HepG2 (cell line): ENCODE measurements around the gene FUBP3. TPM values are rescaled to one million over a fixed set of nuclear protein-coding genes. Genes with fewer than 3 reads are reported as not detected.

Experiments used
- ATAC-seq: fragments of 200-7000 bp; cut with Tn5 transposase; 3 replicates; pipeline ENCODE4 v1.9.1; 2020; ENCODE audit warnings: mild to moderate bottlenecking, moderate library complexity
- BruUV-seq: library from RNA; stranded (reverse); fragments of 400-500 nt; replicated peaks from 2 replicates; lab custom pipeline; 2021; lab: Mats Ljungman, UMichigan
- CTCF ChIA-PET: fragments of 300-600 bp; formaldehyde crosslinking; extraction: SDS; loops from one replicate; lab custom pipeline; 2021; ENCODE audit warnings: low total read pairs, inconsistent platforms, low intra/inter-chr PET ratio; lab: Yijun Ruan, JAX
- POLR2A ChIA-PET: fragments of 350-600 bp; sonication (Branson Sonifier 250); formaldehyde crosslinking; loops from one replicate; lab custom pipeline; 2020; ENCODE audit warnings: antibody characterized with exemption, inconsistent platforms; lab: Yijun Ruan, JAX
- DNase-seq: peaks from one replicate; pipeline ENCODE4 v3.0.0-alpha.2; 2015; ENCODE audit warnings: low spot score
- FAIRE-seq: peaks from 3 replicates; lab custom pipeline; 2011; peaks lifted over from hg19 to GRCh38; lab: Jason Lieb, UNC
- H2AFZ ChIP-seq: one replicate; pipeline ENCODE4 v1.6.1; 2011; ENCODE audit warnings: low read length, inconsistent platforms
- H3K27ac ChIP-seq: fragments of 300-600 bp; 3 replicates; pipeline ENCODE4 v1.8.0; 2011; ENCODE audit warnings: mixed run types, mild to moderate bottlenecking, mixed read lengths, low read length, inconsistent platforms; ENCODE audit not compliant: insufficient read depth; ENCODE audit errors: extremely low read length
- H3K27me3 ChIP-seq, 2 experiments: fragments of 200-600 bp in 1 of 2; 2 replicates in 1 of 2; 3 replicates in 1 of 2; pipeline versions ENCODE4 v1.6.0 to v1.8.0; 2011; ENCODE audit warnings: low read length in 2 of 2, mild to moderate bottlenecking in 2 of 2, moderate library complexity in 2 of 2, inconsistent platforms in 1 of 2; ENCODE audit not compliant: insufficient read depth in 2 of 2, control insufficient read depth in 1 of 2
- H3K36me3 ChIP-seq, 2 experiments: fragments of 200-600 bp in 1 of 2; replicated peaks in 1 of 2; 2 replicates in 1 of 2; 3 replicates in 1 of 2; pipeline versions ENCODE4 v1.5.1 to v1.8.0; 2011; ENCODE audit warnings: low read length in 2 of 2, inconsistent platforms in 1 of 2; ENCODE audit not compliant: insufficient read depth in 2 of 2, control insufficient read depth in 1 of 2
- H3K4me1 ChIP-seq: 2 replicates; pipeline ENCODE4 v1.5.1; 2012; ENCODE audit warnings: low read length, inconsistent platforms; ENCODE audit not compliant: insufficient read depth
- H3K4me2 ChIP-seq: 2 replicates; pipeline ENCODE4 v1.6.0; 2011; ENCODE audit warnings: low read depth, low read length, inconsistent platforms
- H3K4me3 ChIP-seq, 3 experiments: fragments of 200-600 bp in 1 of 3; sonication (generic), shearing (Covaris generic) in 1 of 3; replicated peaks in 1 of 3; 2 replicates each; pipeline ENCODE4 v1.5.1; 2011 to 2016; ENCODE audit warnings: low read length in 3 of 3, inconsistent platforms in 2 of 3, low read depth in 2 of 3, mild to moderate bottlenecking in 2 of 3, control low read depth in 1 of 3, mixed read lengths in 1 of 3; ENCODE audit not compliant: insufficient read depth in 1 of 3
- H3K79me2 ChIP-seq: one replicate; pipeline ENCODE4 v1.6.1; 2011; ENCODE audit warnings: low read length, inconsistent platforms; ENCODE audit not compliant: insufficient read depth
- H3K9ac ChIP-seq: 2 replicates; pipeline ENCODE4 v1.6.0; 2011; ENCODE audit warnings: mild to moderate bottlenecking, low read depth, low read length, inconsistent platforms; ENCODE audit not compliant: insufficient read depth
- H3K9me3 ChIP-seq: 2 replicates; pipeline ENCODE4 v1.5.1; 2012; ENCODE audit warnings: mild to moderate bottlenecking, low read length
- H4K20me1 ChIP-seq: 2 replicates; pipeline ENCODE4 v1.6.0; 2011; ENCODE audit warnings: inconsistent platforms, mild to moderate bottlenecking, low read length, moderate library complexity; ENCODE audit not compliant: insufficient read depth
- ATM ChIP-seq: fragments of 450-650 bp; IDR thresholded peaks from 2 replicates; pipeline ENCODE4 v1.7.1; 2017; ENCODE audit warnings: mild to moderate bottlenecking, borderline replicate concordance
- BORCS8-MEF2B ChIP-seq: sonication (generic); formaldehyde crosslinking; IDR thresholded peaks from 2 replicates; pipeline ENCODE4 v1.8.0; 2022; ENCODE audit warnings: mild to moderate bottlenecking, missing genetic modification reagents
- CREB3 ChIP-seq: sonication (generic); formaldehyde crosslinking; IDR thresholded peaks from 2 replicates; pipeline ENCODE4 v1.5.0; 2020; ENCODE audit warnings: missing genetic modification reagents
- JDP2 ChIP-seq: sonication (generic); formaldehyde crosslinking; IDR thresholded peaks from 2 replicates; pipeline ENCODE4 v1.8.1; 2022; ENCODE audit warnings: missing genetic modification reagents, borderline replicate concordance
- MYPOP ChIP-seq: sonication (generic); formaldehyde crosslinking; IDR thresholded peaks from 2 replicates; pipeline ENCODE4 v1.8.1; 2023; ENCODE audit warnings: mild to moderate bottlenecking, moderate library complexity, missing genetic modification reagents
- SMAD3 ChIP-seq: sonication (generic); formaldehyde crosslinking; IDR thresholded peaks from 2 replicates; pipeline ENCODE4 v1.4.0; 2020; ENCODE audit warnings: missing genetic modification reagents
- ZNF160 ChIP-seq: sonication (generic); formaldehyde crosslinking; IDR thresholded peaks from 2 replicates; pipeline ENCODE4 v1.8.0; 2022; ENCODE audit warnings: mild to moderate bottlenecking, inconsistent platforms, missing genetic modification reagents
- ZNF331 ChIP-seq: sonication (generic); formaldehyde crosslinking; IDR thresholded peaks from 2 replicates; pipeline ENCODE4 v1.4.0; 2020; ENCODE audit warnings: missing genetic modification reagents
- ZNF781 ChIP-seq: sonication (generic); formaldehyde crosslinking; IDR thresholded peaks from 2 replicates; pipeline ENCODE4 v1.5.1; 2020; ENCODE audit warnings: borderline replicate concordance, mild to moderate bottlenecking, missing genetic modification reagents; ENCODE audit errors: not compliant biosample characterization
- ZNF784 ChIP-seq: sonication (generic); formaldehyde crosslinking; IDR thresholded peaks from 2 replicates; pipeline ENCODE4 v1.5.1; 2020; ENCODE audit warnings: missing genetic modification reagents, mild to moderate bottlenecking, borderline replicate concordance
- WGBS: methylation state at CpG from one replicate; pipeline ENCODE4 v1.1.6; 2017; ENCODE audit warnings: low lambda C conversion rate; 5-methylcytosine and 5-hydroxymethylcytosine counted together
- in situ Hi-C: cut with HindIII; loops from 2 replicates; pipeline ENCODE4 v1.10.0; 2017; ENCODE audit warnings: low pct_unique_long_range_greater_than_20kb; ENCODE audit not compliant: extremely low pct_ligation_motif_present
- intact Hi-C: fragments of 100-400 bp; cut with micrococcal nuclease; formaldehyde crosslinking; loops from one replicate; pipeline ENCODE4 v1.10.0; 2022; ENCODE audit not compliant: unreplicated experiment
- polyA plus RNA-seq, 8 experiments: library from polyadenylated mRNA; depleted of rRNA in 3 of 8; stranded (reverse) in 7 of 8; unstranded in 1 of 8; fragments of >200 nt; fragmentation: Illumina TruSeq in 4 of 8; extraction: Trizol in 4 of 8; gene quantifications; 2 replicates each; pipeline versions ENCODE4 v1.2.1 to v1.2.3, GENCODE V29; 2011 to 2016; ENCODE audit warnings: low read depth in 4 of 8, missing spikeins in 1 of 8, mixed read lengths in 1 of 8; ENCODE audit not compliant: insufficient read depth in 1 of 8
- total RNA-seq, 5 experiments: library from RNA; depleted of rRNA; stranded (reverse); fragments of >200 nt; fragmentation: Illumina TruSeq; extraction: Trizol; gene quantifications; 2 replicates each; pipeline ENCODE4 v1.2.3, GENCODE V29; 2016; ENCODE audit warnings: low read depth in 1 of 5

Gene FUBP3
- total and polyA plus RNA-seq, 2 of the 13 experiments (the other 11 are each of a cell fraction or from before 2014, with no cell fraction given), result 28.7 to 40.0 TPM

- intact Hi-C loops (no loop called here), in situ Hi-C loops (no loop called here)
- DNase-seq, result no peak
- BruUV-seq, result no TSS peak
- Histone ChIP-seq H3K27me3 (no peaks in the 10 kb centered on the region), H3K79me2 (no peaks in the 10 kb centered on the region), H3K27ac (no peak overlapping the region), H3K4me1 (no peaks in the 10 kb centered on the region), H2AFZ (no peak overlapping the region), H3K9me3 (no peaks in the 10 kb centered on the region), H3K9ac (no peak overlapping the region), H3K4me2 (no peak overlapping the region), H3K4me3 (no peak overlapping the region), H4K20me1 (peaks cover 2% of the 10 kb centered on the region; the same call in 1 of the 2 replicates), H3K36me3 (peaks cover 45 to 79% of the 10 kb centered on the region in 2 experiments; a peak in 4 of 5 replicates)
- ChIA-PET POLR2A (no interaction called here), CTCF (no interaction called here)
- WGBS, result 95% methylated on average over 5 of the region's 13 CpGs
- TF ChIP-seq CREB3 (no peak), ZNF781 (CRISPR knock-in tag) (no peak), ATM (no peak), MYPOP (CRISPR knock-in tag) (no peak), BORCS8-MEF2B (CRISPR knock-in tag) (no peak), ZNF160 (CRISPR knock-in tag) (no peak), SMAD3 (no peak), JDP2 (no peak), ZNF784 (CRISPR knock-in tag) (no peak), ZNF331 (no peak)
- no peak for FAIRE-seq
- ATAC-seq, result no peak
Observed at GRCh38 chr9:130632081-130632710, 52.8 kb downstream of the FUBP3 start.
